K562 (cell line): Measurements from ENCODE around the gene OR10A3. TPM values are rescaled to one million over a fixed set of nuclear protein-coding genes. Genes with fewer than 3 reads are reported as not detected.

ENCODE experiments used
- MEF2D ChIP-seq: conservative IDR thresholded peaks from 2 replicates; pipeline ENCODE4 v1.6.1; 2016; ENCODE audit warnings: low read depth, missing genetic modification characterization, missing compliant biosample characterization
- RBM39 ChIP-seq: fragments of 200-400 bp; formaldehyde crosslinking; optimal IDR thresholded peaks from 2 replicates; pipeline ENCODE3; 2018; ENCODE audit warnings: low read depth, low read length
- XRCC5 ChIP-seq: fragments of 200-400 bp; formaldehyde crosslinking; IDR thresholded peaks from 2 replicates; pipeline ENCODE4 v1.6.1; 2017; ENCODE audit warnings: low read depth, mild to moderate bottlenecking, low read length
- ZKSCAN8 ChIP-seq: fragments of 200-800 bp; sonication (Bioruptor generic); IDR thresholded peaks from 2 replicates; pipeline ENCODE4 v1.6.1; 2016; ENCODE audit warnings: missing genetic modification characterization, missing compliant biosample characterization
- ZNF263 ChIP-seq: sonication (generic); formaldehyde crosslinking; IDR thresholded peaks from 2 replicates; pipeline ENCODE4 v1.8.0; 2022; ENCODE audit warnings: mild to moderate bottlenecking, missing genetic modification reagents, borderline replicate concordance
- polyA plus RNA-seq, 8 experiments: library from polyadenylated mRNA; depleted of rRNA in 4 of 8; stranded (reverse) in 5 of 8; unstranded in 3 of 8; fragments of >200 nt; fragmentation: Nextera tagmentation in 2 of 8; fragmentation: Illumina TruSeq in 1 of 8; extraction: Ambion mirVana in 2 of 8; extraction: Trizol in 1 of 8; gene quantifications; 2 replicates each; pipeline versions ENCODE4 v1.2.1 to v1.2.3, GENCODE V29; 2011 to 2014; ENCODE audit warnings: inconsistent platforms in 1 of 8, missing spikeins in 1 of 8
- total RNA-seq, 7 experiments: library from RNA; depleted of rRNA in 6 of 7; stranded (reverse); fragments of >200 nt in 6 of 7; fragmentation: Illumina TruSeq in 2 of 7; extraction: Trizol in 2 of 7; gene quantifications; 2 replicates each; pipeline versions ENCODE4 v1.2.1 to v1.2.3, GENCODE V29; 2011 to 2021; ENCODE audit warnings: low replicate concordance in 1 of 7
- TF ChIP-seq, protein P1 (sequence below), 3 experiments: fragments of 200-800 bp in 1 of 3; fragments of 250-450 bp in 1 of 3; fragments of 450-650 bp in 1 of 3; sonication (Bioruptor Pico) in 1 of 3; sonication (Bioruptor generic) in 1 of 3; formaldehyde crosslinking in 1 of 3; IDR thresholded peaks; 2 replicates each; pipeline versions ENCODE4 v1.6.1 to v1.8.0; 2016 to 2022; ENCODE audit warnings: mild to moderate bottlenecking in 2 of 3, missing genetic modification characterization in 2 of 3, missing compliant biosample characterization in 1 of 3, moderate library complexity in 1 of 3
- TF ChIP-seq, protein P2 (sequence below): fragments of 250-450 bp; sonication (Bioruptor Pico); IDR thresholded peaks from 2 replicates; pipeline ENCODE4 v1.5.1; 2021; ENCODE audit warnings: mild to moderate bottlenecking
- TF ChIP-seq, protein P3 (sequence below): fragments of 450-650 bp; formaldehyde crosslinking; conservative IDR thresholded peaks from 2 replicates; pipeline ENCODE4 v1.4.0; 2022; ENCODE audit warnings: mild to moderate bottlenecking, missing genetic modification characterization
- TF ChIP-seq, protein P4 (sequence below): sonication (generic); formaldehyde crosslinking; IDR thresholded peaks from 2 replicates; pipeline ENCODE4 v1.8.1; 2023; ENCODE audit warnings: mild to moderate bottlenecking, missing genetic modification reagents
- TF ChIP-seq, protein P5 (sequence below): fragments of 450-650 bp; IDR thresholded peaks from 2 replicates; pipeline ENCODE4 v1.6.1; 2016; ENCODE audit warnings: low read depth

OR10A3 gene
- total and polyA plus RNA-seq, 9 of the 15 experiments (the other 6 are each of a cell fraction or from before 2014, with no cell fraction given) = not detected

DNA sequence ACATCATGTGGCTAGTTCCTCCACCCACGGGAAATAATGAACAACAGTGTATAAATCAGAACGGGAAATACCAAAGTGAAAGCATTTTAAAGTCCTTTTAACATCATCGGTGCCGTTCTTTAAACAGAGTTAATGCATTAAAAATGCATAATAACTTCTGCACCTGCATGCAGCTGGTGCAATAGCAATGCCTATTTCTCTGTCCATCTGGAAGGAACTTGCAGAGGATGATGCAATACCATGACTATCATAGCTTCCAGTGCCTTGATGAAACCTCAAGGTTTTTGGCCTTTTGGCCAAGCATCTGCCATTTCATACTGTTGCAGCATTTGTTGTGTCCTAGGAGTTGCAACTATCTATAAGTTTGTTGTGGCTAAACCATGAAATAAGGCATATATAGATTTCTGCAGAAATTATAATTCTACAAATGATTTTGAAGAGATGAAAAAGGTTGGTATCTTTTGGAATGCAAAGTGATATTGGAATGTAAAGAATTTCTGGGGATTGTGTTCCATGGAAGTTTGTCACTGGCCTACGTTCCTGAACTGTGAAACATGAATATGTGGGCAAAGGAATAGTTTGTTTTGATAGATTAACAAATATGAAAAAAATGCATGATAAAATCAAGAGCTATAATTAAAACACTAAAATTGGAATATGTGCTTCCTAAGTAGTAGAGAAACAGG is 35.9 kb upstream of the OR10A3 start (continued):
- TF ChIP-seq, protein P1, sequence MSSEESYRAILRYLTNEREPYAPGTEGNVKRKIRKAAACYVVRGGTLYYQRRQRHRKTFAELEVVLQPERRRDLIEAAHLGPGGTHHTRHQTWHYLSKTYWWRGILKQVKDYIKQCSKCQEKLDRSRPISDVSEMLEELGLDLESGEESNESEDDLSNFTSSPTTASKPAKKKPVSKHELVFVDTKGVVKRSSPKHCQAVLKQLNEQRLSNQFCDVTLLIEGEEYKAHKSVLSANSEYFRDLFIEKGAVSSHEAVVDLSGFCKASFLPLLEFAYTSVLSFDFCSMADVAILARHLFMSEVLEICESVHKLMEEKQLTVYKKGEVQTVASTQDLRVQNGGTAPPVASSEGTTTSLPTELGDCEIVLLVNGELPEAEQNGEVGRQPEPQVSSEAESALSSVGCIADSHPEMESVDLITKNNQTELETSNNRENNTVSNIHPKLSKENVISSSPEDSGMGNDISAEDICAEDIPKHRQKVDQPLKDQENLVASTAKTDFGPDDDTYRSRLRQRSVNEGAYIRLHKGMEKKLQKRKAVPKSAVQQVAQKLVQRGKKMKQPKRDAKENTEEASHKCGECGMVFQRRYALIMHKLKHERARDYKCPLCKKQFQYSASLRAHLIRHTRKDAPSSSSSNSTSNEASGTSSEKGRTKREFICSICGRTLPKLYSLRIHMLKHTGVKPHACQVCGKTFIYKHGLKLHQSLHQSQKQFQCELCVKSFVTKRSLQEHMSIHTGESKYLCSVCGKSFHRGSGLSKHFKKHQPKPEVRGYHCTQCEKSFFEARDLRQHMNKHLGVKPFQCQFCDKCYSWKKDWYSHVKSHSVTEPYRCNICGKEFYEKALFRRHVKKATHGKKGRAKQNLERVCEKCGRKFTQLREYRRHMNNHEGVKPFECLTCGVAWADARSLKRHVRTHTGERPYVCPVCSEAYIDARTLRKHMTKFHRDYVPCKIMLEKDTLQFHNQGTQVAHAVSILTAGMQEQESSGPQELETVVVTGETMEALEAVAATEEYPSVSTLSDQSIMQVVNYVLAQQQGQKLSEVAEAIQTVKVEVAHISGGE (CRISPR knock-in tag; IDR thresholded peaks at IDR 0.05) = no peak
- TF ChIP-seq XRCC5 (no peak), ZKSCAN8 (CRISPR knock-in tag) (peak; percentile 99), MEF2D (tag) (no peak), RBM39 (no peak), ZNF263 (no peak)
- TF ChIP-seq, protein P2, sequence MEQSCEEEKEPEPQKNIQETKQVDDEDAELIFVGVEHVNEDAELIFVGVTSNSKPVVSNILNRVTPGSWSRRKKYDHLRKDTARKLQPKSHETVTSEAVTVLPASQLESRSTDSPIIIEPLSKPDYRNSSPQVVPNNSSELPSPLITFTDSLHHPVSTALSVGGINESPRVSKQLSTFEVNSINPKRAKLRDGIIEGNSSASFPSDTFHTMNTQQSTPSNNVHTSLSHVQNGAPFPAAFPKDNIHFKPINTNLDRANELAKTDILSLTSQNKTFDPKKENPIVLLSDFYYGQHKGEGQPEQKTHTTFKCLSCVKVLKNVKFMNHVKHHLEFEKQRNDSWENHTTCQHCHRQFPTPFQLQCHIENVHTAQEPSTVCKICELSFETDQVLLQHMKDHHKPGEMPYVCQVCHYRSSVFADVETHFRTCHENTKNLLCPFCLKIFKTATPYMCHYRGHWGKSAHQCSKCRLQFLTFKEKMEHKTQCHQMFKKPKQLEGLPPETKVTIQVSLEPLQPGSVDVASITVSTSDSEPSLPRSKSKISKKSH (CRISPR knock-in tag) = no peak
- TF ChIP-seq, protein P3, sequence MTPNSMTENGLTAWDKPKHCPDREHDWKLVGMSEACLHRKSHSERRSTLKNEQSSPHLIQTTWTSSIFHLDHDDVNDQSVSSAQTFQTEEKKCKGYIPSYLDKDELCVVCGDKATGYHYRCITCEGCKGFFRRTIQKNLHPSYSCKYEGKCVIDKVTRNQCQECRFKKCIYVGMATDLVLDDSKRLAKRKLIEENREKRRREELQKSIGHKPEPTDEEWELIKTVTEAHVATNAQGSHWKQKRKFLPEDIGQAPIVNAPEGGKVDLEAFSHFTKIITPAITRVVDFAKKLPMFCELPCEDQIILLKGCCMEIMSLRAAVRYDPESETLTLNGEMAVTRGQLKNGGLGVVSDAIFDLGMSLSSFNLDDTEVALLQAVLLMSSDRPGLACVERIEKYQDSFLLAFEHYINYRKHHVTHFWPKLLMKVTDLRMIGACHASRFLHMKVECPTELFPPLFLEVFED (CRISPR knock-in tag) = no peak
- TF ChIP-seq, protein P4, sequence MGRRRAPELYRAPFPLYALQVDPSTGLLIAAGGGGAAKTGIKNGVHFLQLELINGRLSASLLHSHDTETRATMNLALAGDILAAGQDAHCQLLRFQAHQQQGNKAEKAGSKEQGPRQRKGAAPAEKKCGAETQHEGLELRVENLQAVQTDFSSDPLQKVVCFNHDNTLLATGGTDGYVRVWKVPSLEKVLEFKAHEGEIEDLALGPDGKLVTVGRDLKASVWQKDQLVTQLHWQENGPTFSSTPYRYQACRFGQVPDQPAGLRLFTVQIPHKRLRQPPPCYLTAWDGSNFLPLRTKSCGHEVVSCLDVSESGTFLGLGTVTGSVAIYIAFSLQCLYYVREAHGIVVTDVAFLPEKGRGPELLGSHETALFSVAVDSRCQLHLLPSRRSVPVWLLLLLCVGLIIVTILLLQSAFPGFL (CRISPR knock-in tag) = no peak
- TF ChIP-seq, protein P5, sequence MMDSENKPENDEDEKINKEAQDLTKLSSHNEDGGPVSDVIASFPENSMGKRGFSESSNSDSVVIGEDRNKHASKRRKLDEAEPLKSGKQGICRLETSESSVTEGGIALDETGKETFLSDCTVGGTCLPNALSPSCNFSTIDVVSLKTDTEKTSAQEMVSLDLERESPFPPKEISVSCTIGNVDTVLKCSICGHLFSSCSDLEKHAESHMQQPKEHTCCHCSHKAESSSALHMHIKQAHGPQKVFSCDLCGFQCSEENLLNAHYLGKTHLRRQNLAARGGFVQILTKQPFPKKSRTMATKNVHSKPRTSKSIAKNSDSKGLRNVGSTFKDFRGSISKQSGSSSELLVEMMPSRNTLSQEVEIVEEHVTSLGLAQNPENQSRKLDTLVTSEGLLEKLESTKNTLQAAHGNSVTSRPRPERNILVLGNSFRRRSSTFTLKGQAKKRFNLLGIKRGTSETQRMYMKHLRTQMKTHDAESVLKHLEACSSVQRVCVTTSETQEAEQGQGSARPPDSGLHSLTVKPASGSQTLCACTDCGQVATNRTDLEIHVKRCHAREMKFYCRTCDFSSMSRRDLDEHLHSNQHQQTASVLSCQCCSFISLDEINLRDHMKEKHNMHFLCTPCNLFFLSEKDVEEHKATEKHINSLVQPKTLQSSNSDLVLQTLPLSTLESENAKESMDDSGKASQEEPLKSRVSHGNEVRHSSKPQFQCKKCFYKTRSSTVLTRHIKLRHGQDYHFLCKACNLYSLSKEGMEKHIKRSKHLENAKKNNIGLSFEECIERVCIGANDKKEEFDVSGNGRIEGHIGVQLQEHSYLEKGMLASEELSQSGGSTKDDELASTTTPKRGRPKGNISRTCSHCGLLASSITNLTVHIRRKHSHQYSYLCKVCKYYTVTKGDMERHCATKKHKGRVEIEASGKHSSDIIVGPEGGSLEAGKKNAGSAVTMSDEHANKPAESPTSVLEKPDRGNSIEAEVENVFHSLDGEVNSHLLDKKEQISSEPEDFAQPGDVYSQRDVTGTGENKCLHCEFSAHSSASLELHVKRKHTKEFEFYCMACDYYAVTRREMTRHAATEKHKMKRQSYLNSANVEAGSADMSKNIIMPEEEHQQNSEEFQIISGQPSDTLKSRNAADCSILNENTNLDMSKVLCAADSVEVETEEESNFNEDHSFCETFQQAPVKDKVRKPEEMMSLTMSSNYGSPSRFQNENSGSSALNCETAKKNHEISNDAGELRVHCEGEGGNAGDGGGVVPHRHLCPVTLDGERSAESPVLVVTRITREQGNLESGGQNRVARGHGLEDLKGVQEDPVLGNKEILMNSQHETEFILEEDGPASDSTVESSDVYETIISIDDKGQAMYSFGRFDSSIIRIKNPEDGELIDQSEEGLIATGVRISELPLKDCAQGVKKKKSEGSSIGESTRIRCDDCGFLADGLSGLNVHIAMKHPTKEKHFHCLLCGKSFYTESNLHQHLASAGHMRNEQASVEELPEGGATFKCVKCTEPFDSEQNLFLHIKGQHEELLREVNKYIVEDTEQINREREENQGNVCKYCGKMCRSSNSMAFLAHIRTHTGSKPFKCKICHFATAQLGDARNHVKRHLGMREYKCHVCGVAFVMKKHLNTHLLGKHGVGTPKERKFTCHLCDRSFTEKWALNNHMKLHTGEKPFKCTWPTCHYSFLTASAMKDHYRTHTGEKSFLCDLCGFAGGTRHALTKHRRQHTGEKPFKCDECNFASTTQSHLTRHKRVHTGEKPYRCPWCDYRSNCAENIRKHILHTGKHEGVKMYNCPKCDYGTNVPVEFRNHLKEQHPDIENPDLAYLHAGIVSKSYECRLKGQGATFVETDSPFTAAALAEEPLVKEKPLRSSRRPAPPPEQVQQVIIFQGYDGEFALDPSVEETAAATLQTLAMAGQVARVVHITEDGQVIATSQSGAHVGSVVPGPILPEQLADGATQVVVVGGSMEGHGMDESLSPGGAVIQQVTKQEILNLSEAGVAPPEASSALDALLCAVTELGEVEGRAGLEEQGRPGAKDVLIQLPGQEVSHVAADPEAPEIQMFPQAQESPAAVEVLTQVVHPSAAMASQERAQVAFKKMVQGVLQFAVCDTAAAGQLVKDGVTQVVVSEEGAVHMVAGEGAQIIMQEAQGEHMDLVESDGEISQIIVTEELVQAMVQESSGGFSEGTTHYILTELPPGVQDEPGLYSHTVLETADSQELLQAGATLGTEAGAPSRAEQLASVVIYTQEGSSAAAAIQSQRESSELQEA = no peak
